NCI-H2107 (cell line): Measurements from ENCODE around the gene KLF9.

ENCODE experiments used
- DNase-seq: peaks from one replicate; lab custom pipeline; 2025; lab: John Stamatoyannopoulos, UW

The KLF9 gene

GRCh38 chr9:70413799-70414775 is at the start of gene KLF9:
Gene KLF9, minus strand, starts transcription at chr9:70414657. Its CDS starts 1,294 bp downstream, at chr9:70413363.
- peak; percentile 62 for DNase-seq

GRCh38 chr9:70463877-70464276 is 49.4 kb upstream of the KLF9 start:
- no peak for DNase-seq

GRCh38 chr9:70462300-70462699 is 47.8 kb upstream of the KLF9 start:
- no peak for DNase-seq

GRCh38 chr9:70457235-70457634 is 42.8 kb upstream of the KLF9 start:
- DNase-seq, result no peak

- no peak for DNase-seq
These were observed 41.7 kb upstream of the KLF9 start for GRCh38 chr9:70455993-70456704.

GRCh38 chr9:70452365-70452764 is 37.9 kb upstream of the KLF9 start:
- no peak for DNase-seq

- no peak for DNase-seq
These were observed 37.3 kb upstream of the KLF9 start for GRCh38 chr9:70451765-70452164.

GRCh38 chr9:70450738-70451137 is 36.3 kb upstream of the KLF9 start:
- no peak for DNase-seq

- DNase-seq, result no peak
These were observed 35.0 kb upstream of the KLF9 start for GRCh38 chr9:70449461-70449860.

- DNase-seq, result no peak
These were observed 34.5 kb upstream of the KLF9 start for GRCh38 chr9:70448919-70449318.

GRCh38 chr9:70444904-70445303 is 30.4 kb upstream of the KLF9 start:
- no peak for DNase-seq

- DNase-seq, result no peak
These were observed 27.9 kb upstream of the KLF9 start for GRCh38 chr9:70442328-70442848.

GRCh38 chr9:70441622-70442021 is 27.2 kb upstream of the KLF9 start:
- no peak for DNase-seq

- no peak for DNase-seq
These were observed 25.7 kb upstream of the KLF9 start for GRCh38 chr9:70439991-70440706.

- DNase-seq, result no peak
These were observed 24.0 kb upstream of the KLF9 start for GRCh38 chr9:70438341-70438928.

- no peak for DNase-seq
These were observed 21.5 kb upstream of the KLF9 start for GRCh38 chr9:70435948-70436347.

GRCh38 chr9:70429899-70430298 is 15.4 kb upstream of the KLF9 start:
- DNase-seq, result no peak

- DNase-seq, result no peak
These were observed 14.3 kb upstream of the KLF9 start for GRCh38 chr9:70428781-70429180.

GRCh38 chr9:70427161-70427945 is 12.9 kb upstream of the KLF9 start:
- no peak for DNase-seq

- DNase-seq, result no peak
These were observed 10.7 kb upstream of the KLF9 start for GRCh38 chr9:70425192-70425591.
